A549 (cell line): ENCODE results near the gene GPR158. TPM values are rescaled to one million over a fixed set of nuclear protein-coding genes. Genes with fewer than 3 reads are reported as not detected.

ENCODE experiments used
- ATAC-seq, 2 experiments: fragments of 200-7000 bp in 1 of 2; fragments of >200 bp in 1 of 2; cut with Nextera tagmentation in 1 of 2; cut with Tn5 transposase in 1 of 2; 3 replicates each; pipeline versions ENCODE4 v1.8.0 to v1.9.1; 2018 to 2020; ENCODE audit warnings: mild to moderate bottlenecking in 1 of 2, moderate library complexity in 1 of 2
- CTCF ChIA-PET: fragments of 300-600 bp; sonication (Branson Sonifier 250); formaldehyde crosslinking; extraction: SDS; loops from one replicate; lab custom pipeline; 2021; ENCODE audit warnings: antibody characterized with exemption, inconsistent platforms; lab: Yijun Ruan, JAX
- POLR2A ChIA-PET: fragments of 350-600 bp; formaldehyde crosslinking; extraction: SDS; loops from one replicate; lab custom pipeline; 2021; ENCODE audit warnings: antibody characterized with exemption, inconsistent platforms; lab: Yijun Ruan, JAX
- DNase-seq, 2 experiments: peaks; one replicate each; pipeline versions ENCODE4 v3.0.0 to v3.0.0-alpha.2; 2011 to 2016; ENCODE audit warnings: low read depth in 1 of 2, low spot score in 1 of 2
- FAIRE-seq: peaks from 2 replicates; lab custom pipeline; 2011; peaks lifted over from hg19 to GRCh38; lab: Jason Lieb, UNC
- H3K27ac ChIP-seq, 2 experiments: fragments of >200 bp; sonication (Bioruptor Twin); formaldehyde crosslinking; 3 replicates each; pipeline ENCODE4 v1.5.1; 2016 to 2017
- H3K4me1 ChIP-seq: fragments of >200 bp; sonication (Bioruptor Twin); formaldehyde crosslinking; 3 replicates; pipeline ENCODE4 v1.6.1; 2016
- H3K4me2 ChIP-seq: fragments of >200 bp; sonication (Bioruptor Twin); formaldehyde crosslinking; 3 replicates; pipeline ENCODE4 v1.6.1; 2016
- H3K4me3 ChIP-seq: fragments of >200 bp; sonication (Bioruptor Twin); formaldehyde crosslinking; 3 replicates; pipeline ENCODE4 v1.5.1; 2016
- H3K9me3 ChIP-seq: fragments of >200 bp; sonication (Bioruptor Twin); formaldehyde crosslinking; 3 replicates; pipeline ENCODE4 v1.6.1; 2016
- CBX2 ChIP-seq: fragments of 200-600 bp; sonication (generic); IDR thresholded peaks from 2 replicates; pipeline ENCODE4 v1.6.1; 2016; ENCODE audit warnings: low read depth, mild to moderate bottlenecking, borderline replicate concordance
- CBX8 ChIP-seq: fragments of 200-600 bp; sonication (generic); IDR thresholded peaks from 2 replicates; pipeline ENCODE4 v1.6.1; 2016
- CHD4 ChIP-seq: fragments of 200-600 bp; sonication (generic); IDR thresholded peaks from 2 replicates; pipeline ENCODE4 v1.6.1; 2016; ENCODE audit warnings: antibody characterized with exemption, mild to moderate bottlenecking, borderline replicate concordance
- EHF ChIP-seq: fragments of 250-450 bp; sonication (Bioruptor Pico); IDR thresholded peaks from 2 replicates; pipeline ENCODE4 v1.5.0; 2020; ENCODE audit warnings: mild to moderate bottlenecking
- EP300 ChIP-seq, 2 experiments: fragments of >200 bp; sonication (Bioruptor Twin); formaldehyde crosslinking; IDR thresholded peaks; 2 replicates in 1 of 2; 3 replicates in 1 of 2; pipeline ENCODE4 v1.6.1; 2016 to 2017
- FOSB ChIP-seq: fragments of 250-450 bp; sonication (Bioruptor Pico); IDR thresholded peaks from 2 replicates; pipeline ENCODE4 v1.5.0; 2020; ENCODE audit warnings: mild to moderate bottlenecking, moderate library complexity
- FOSL2 ChIP-seq, 2 experiments: fragments of 450-650 bp in 1 of 2; fragments of >200 bp in 1 of 2; sonication (Bioruptor Twin) in 1 of 2; formaldehyde crosslinking; IDR thresholded peaks; 2 replicates each; pipeline versions ENCODE4 v1.5.0 to v1.6.1; 2016 to 2020; ENCODE audit warnings: mild to moderate bottlenecking in 1 of 2, moderate library complexity in 1 of 2
- GATA3 ChIP-seq: IDR thresholded peaks from 2 replicates; pipeline ENCODE4 v1.6.1; 2012; ENCODE audit warnings: borderline replicate concordance
- HEYL ChIP-seq: fragments of 250-450 bp; sonication (Bioruptor Pico); IDR thresholded peaks from 2 replicates; pipeline ENCODE4 v1.8.0; 2021; ENCODE audit warnings: mild to moderate bottlenecking, moderate library complexity
- HOXB13 ChIP-seq: fragments of 250-450 bp; sonication (Bioruptor Pico); IDR thresholded peaks from 2 replicates; pipeline ENCODE4 v1.5.0; 2020; ENCODE audit warnings: low read depth, mild to moderate bottlenecking, moderate library complexity
- HOXB5 ChIP-seq: fragments of 250-450 bp; sonication (Bioruptor Pico); IDR thresholded peaks from 2 replicates; pipeline ENCODE4 v1.5.0; 2020; ENCODE audit warnings: mild to moderate bottlenecking, moderate library complexity
- JUNB ChIP-seq: fragments of >200 bp; sonication (Bioruptor Twin); formaldehyde crosslinking; IDR thresholded peaks from 2 replicates; pipeline ENCODE4 v1.6.1; 2016
- KDM5A ChIP-seq: fragments of 200-600 bp; sonication (generic); IDR thresholded peaks from 2 replicates; pipeline ENCODE4 v1.6.1; 2016; ENCODE audit warnings: antibody characterized with exemption, mild to moderate bottlenecking
- MAFK ChIP-seq: fragments of 450-650 bp; IDR thresholded peaks from 2 replicates; pipeline ENCODE4 v1.6.1; 2014; ENCODE audit not compliant: partially characterized antibody
- MAZ ChIP-seq: fragments of 150-350 bp; IDR thresholded peaks from 2 replicates; pipeline ENCODE4 v1.6.1; 2014; ENCODE audit warnings: antibody characterized with exemption, low read depth, low read length, borderline replicate concordance
- MYC ChIP-seq: IDR thresholded peaks from 2 replicates; pipeline ENCODE4 v1.6.1; 2012; ENCODE audit warnings: mild to moderate bottlenecking, inconsistent platforms, low read length, improper control_type of control experiment, borderline replicate concordance
- NPAS2 ChIP-seq: fragments of 250-450 bp; sonication (Bioruptor Pico); IDR thresholded peaks from 2 replicates; pipeline ENCODE4 v1.8.0; 2022; ENCODE audit warnings: mild to moderate bottlenecking, moderate library complexity, borderline replicate concordance
- POLR2A ChIP-seq: IDR thresholded peaks from 2 replicates; pipeline ENCODE4 v1.6.1; 2012; ENCODE audit warnings: mild to moderate bottlenecking, low read length
- RCOR1 ChIP-seq: fragments of 150-350 bp; IDR thresholded peaks from 2 replicates; pipeline ENCODE4 v1.6.1; 2014; ENCODE audit warnings: antibody characterized with exemption, low read length, low read depth
- SMC3 ChIP-seq: fragments of >200 bp; sonication (Bioruptor Twin); formaldehyde crosslinking; IDR thresholded peaks from 3 replicates; pipeline ENCODE4 v1.6.1; 2018; ENCODE audit warnings: inconsistent platforms
- TFCP2L1 ChIP-seq: fragments of 250-450 bp; sonication (Bioruptor Pico); IDR thresholded peaks from 2 replicates; pipeline ENCODE4 v1.5.0; 2021; ENCODE audit warnings: mild to moderate bottlenecking
- ZC3H11A ChIP-seq: fragments of 450-650 bp; IDR thresholded peaks from 2 replicates; pipeline ENCODE4 v1.6.1; 2014; ENCODE audit warnings: antibody characterized with exemption, mild to moderate bottlenecking
- ZNF302 ChIP-seq: fragments of 250-450 bp; sonication (Bioruptor Pico); IDR thresholded peaks from 2 replicates; pipeline ENCODE4 v1.9.0; 2021; ENCODE audit warnings: inconsistent platforms, mild to moderate bottlenecking, moderate library complexity
- WGBS: methylation state at CpG from one replicate; pipeline ENCODE4 v1.1.6; 2017; ENCODE audit errors: missing lambda C conversion rate; 5-methylcytosine and 5-hydroxymethylcytosine counted together
- polyA plus RNA-seq, 4 experiments: library from polyadenylated mRNA; depleted of rRNA in 3 of 4; stranded (reverse); fragments of >200 nt; fragmentation: RNase III in 1 of 4; extraction: RNeasy Plus Mini Kit Qiagen cat#74134 plus additional on column Dnase treatment in 1 of 4; gene quantifications; 2 replicates in 3 of 4; 3 replicates in 1 of 4; pipeline ENCODE4 v1.2.3, GENCODE V29; 2011 to 2017
- TF ChIP-seq, protein P1 (sequence below): fragments of 250-450 bp; sonication (Bioruptor Pico); IDR thresholded peaks from 2 replicates; pipeline ENCODE4 v1.5.0; 2021; ENCODE audit warnings: mild to moderate bottlenecking, moderate library complexity, borderline replicate concordance
- TF ChIP-seq, protein P2 (sequence below): IDR thresholded peaks from 2 replicates; pipeline ENCODE4 v1.6.1; 2012
- TF ChIP-seq, protein P3 (sequence below): fragments of 150-350 bp; IDR thresholded peaks from 2 replicates; pipeline ENCODE4 v1.6.1; 2014; ENCODE audit warnings: low read depth, mild to moderate bottlenecking, low read length

Gene GPR158
- polyA plus RNA-seq, 2 of the 4 experiments (the other 2 are of a cell fraction) = 0.01 to 0.03 TPM

DNA sequence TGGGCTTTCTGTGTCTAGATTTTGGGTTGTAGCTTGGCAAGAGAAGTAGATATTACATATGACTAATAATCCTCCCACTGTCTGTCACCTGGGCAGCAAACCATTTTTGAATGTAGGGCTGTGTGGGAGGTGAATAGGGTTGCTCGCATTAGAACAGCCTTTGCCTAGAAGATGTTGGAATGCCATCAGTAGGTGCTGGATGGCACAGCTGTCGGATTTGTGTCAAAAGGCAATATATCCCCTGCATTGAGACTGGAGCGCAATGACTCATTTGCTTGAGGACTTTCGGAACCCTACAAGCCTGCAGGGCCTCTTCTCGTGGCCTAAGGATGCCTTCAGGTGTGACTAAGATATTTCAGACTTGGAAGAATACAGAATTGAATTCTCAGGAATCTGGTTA, 323.8 kb downstream of the GPR158 start:
- 72% methylated on average over 5 of the region's 5 CpGs for WGBS
- ChIA-PET POLR2A (no interaction called here), CTCF (no interaction called here)
- TF ChIP-seq ZC3H11A = no peak
- TF ChIP-seq CBX2 = no peak
- FAIRE-seq (no peak), DNase-seq (no peak), ATAC-seq (no peak)
- H3K4me2 ChIP-seq = no peak overlapping the region
- H3K9me3 ChIP-seq = no peaks in the 10 kb centered on the region
- no peak overlapping the region for H3K27ac ChIP-seq
- peaks cover 9% of the 10 kb centered on the region for H3K4me1 ChIP-seq
- H3K4me3 ChIP-seq = no peak overlapping the region

DNA sequence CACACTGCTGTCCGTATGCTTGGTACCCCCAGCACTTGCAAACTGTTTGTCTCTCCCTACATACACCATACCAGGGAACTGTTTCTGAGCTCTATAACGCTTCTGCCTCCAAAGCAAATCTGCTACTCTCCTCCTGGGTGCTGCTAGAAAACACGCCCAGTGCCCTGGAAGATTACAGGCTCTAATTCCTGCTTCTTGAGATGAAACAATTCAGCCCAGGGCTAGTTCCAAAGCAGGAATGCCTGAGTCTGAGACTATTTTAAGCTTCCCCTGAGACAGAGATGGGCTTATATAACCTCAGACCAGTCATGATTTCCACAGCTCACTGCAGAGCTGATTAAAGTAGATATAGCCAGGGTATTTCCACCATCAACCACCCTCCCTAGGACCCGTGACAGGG, 327.1 kb downstream of the GPR158 start:
- ChIA-PET CTCF (no interaction called here), POLR2A (no interaction called here)
- 49% methylated on average over 4 of the region's 4 CpGs for WGBS
- no peak for DNase-seq
- ATAC-seq = no peak
- Histone ChIP-seq H3K4me2 (no peak overlapping the region), H3K9me3 (no peaks in the 10 kb centered on the region)
- FAIRE-seq = no peak
- TF ChIP-seq CHD4 = no peak
- TF ChIP-seq MAFK = no peak
- no peak for TF ChIP-seq HEYL
- no peak for TF ChIP-seq CBX2
- TF ChIP-seq, protein P1, sequence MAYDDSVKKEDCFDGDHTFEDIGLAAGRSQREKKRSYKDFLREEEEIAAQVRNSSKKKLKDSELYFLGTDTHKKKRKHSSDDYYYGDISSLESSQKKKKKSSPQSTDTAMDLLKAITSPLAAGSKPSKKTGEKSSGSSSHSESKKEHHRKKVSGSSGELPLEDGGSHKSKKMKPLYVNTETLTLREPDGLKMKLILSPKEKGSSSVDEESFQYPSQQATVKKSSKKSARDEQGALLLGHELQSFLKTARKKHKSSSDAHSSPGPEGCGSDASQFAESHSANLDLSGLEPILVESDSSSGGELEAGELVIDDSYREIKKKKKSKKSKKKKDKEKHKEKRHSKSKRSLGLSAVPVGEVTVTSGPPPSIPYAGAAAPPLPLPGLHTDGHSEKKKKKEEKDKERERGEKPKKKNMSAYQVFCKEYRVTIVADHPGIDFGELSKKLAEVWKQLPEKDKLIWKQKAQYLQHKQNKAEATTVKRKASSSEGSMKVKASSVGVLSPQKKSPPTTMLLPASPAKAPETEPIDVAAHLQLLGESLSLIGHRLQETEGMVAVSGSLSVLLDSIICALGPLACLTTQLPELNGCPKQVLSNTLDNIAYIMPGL (CRISPR knock-in tag) = no peak
- TF ChIP-seq HOXB13 (CRISPR knock-in tag) = no peak
- TF ChIP-seq FOSL2 (IDR thresholded peaks at IDR 0.05) = no peak
- no peak for TF ChIP-seq FOSL2 (CRISPR knock-in tag; IDR thresholded peaks at IDR 0.05)
- no peak for TF ChIP-seq SMC3
- TF ChIP-seq, all 56 proteins: peak for 0
- Histone ChIP-seq H3K4me3 (no peak overlapping the region), H3K4me1 (no peaks in the 10 kb centered on the region), H3K27ac (no peak overlapping the region)

DNA sequence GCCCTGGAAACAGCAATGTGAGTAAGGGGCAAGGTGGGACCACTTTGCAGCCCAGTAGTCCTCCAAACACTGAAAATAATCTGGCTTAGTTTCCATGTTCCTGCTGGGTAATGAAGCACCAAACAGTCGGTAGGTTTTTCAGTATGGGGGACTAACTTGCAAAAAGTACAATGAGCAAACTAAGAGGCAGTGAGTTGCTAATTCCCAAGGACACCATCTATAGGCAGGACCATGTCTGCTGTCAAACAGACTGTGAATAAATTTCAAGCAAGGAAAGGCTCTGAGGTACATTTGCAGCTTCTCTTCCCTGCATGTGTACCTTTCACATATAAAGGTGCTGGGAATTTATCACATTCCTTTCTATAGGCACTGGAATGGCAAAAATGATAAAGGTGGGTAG, 327.7 kb downstream of the GPR158 start:
- Histone ChIP-seq H3K9me3 (no peaks in the 10 kb centered on the region), H3K4me1 (no peaks in the 10 kb centered on the region), H3K27ac (no peak overlapping the region), H3K4me3 (no peak overlapping the region), H3K4me2 (no peak overlapping the region)
- POLR2A ChIA-PET = no interaction called here
- ATAC-seq = no peak
- no peak for FAIRE-seq
- TF ChIP-seq, protein P2, sequence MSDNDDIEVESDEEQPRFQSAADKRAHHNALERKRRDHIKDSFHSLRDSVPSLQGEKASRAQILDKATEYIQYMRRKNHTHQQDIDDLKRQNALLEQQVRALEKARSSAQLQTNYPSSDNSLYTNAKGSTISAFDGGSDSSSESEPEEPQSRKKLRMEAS = no peak
- TF ChIP-seq RCOR1 (no peak), JUNB (no peak), MAZ (no peak), ZNF302 (no peak), POLR2A (no peak)
- TF ChIP-seq, protein P3, sequence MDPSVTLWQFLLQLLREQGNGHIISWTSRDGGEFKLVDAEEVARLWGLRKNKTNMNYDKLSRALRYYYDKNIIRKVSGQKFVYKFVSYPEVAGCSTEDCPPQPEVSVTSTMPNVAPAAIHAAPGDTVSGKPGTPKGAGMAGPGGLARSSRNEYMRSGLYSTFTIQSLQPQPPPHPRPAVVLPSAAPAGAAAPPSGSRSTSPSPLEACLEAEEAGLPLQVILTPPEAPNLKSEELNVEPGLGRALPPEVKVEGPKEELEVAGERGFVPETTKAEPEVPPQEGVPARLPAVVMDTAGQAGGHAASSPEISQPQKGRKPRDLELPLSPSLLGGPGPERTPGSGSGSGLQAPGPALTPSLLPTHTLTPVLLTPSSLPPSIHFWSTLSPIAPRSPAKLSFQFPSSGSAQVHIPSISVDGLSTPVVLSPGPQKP = no peak
- 19% methylated on average over 1 of the region's 1 CpG for WGBS
- CTCF ChIA-PET = no interaction called here
- no peak for DNase-seq

DNA sequence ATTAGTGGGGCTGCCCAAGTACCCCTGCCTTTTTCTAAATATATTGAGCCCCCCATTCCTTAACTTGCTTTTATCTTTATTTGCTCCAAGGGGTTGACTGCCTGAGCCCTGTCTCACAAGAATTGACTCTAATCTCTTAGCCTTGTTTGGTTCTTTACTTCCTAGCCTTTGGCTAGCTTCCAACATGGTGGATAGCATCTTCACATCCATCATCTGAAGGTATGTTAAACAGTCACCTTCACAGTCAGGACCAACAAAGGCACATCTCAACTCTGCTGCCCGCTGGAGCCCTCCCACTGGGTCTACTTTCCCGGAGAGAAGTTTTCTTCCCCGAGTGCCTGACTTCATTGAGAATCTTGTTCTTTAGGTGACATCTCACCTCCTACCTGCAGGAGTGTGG, 329.5 kb downstream of the GPR158 start:
- ATAC-seq = no peak
- ChIA-PET CTCF (interaction anchor here (0.5 kb wide), 1 partner anchor 389 kb away, joined by 3 read pairs; no protein-coding TSS in a partner anchor), POLR2A (no interaction called here)
- 53% methylated on average over 3 of the region's 3 CpGs for WGBS
- Histone ChIP-seq H3K27ac (no peak overlapping the region), H3K4me2 (no peak overlapping the region), H3K4me3 (no peak overlapping the region), H3K4me1 (no peaks in the 10 kb centered on the region), H3K9me3 (no peaks in the 10 kb centered on the region)
- no peak for FAIRE-seq
- TF ChIP-seq, protein P1 (CRISPR knock-in tag) = no peak
- TF ChIP-seq HOXB5 (CRISPR knock-in tag) (no peak), JUNB (no peak), KDM5A (no peak), MAZ (no peak), HEYL (no peak), ZC3H11A (no peak), EP300 (IDR thresholded peaks at IDR 0.05) (no peak), TFCP2L1 (no peak), CBX8 (no peak), FOSB (CRISPR knock-in tag) (no peak), MYC (no peak), EHF (no peak), NPAS2 (CRISPR knock-in tag) (no peak), CHD4 (no peak), GATA3 (no peak), ZNF302 (no peak)
- DNase-seq = no peak
